HG03520 (cell line): Measurements from ENCODE around the gene CELF4.

Experiments used
- ATAC-seq: cut with Tn5 transposase; IDR thresholded peaks from one replicate; pipeline ENCODE4 v1.9.1; 2021; ENCODE audit warnings: mild to moderate bottlenecking, moderate library complexity; ENCODE audit not compliant: unreplicated experiment

The CELF4 gene

GRCh38 chr18:37422596-37422995 lies 143.0 kb downstream of the CELF4 start:
- no peak for ATAC-seq

- ATAC-seq: no peak
Observed at GRCh38 chr18:37422116-37422515, 143.5 kb downstream of the CELF4 start.

- ATAC-seq: no peak
Observed at GRCh38 chr18:37421341-37422077, 144.1 kb downstream of the CELF4 start.

GRCh38 chr18:37420315-37420880 lies 145.2 kb downstream of the CELF4 start:
- ATAC-seq: no peak

GRCh38 chr18:37419866-37420265 lies 145.7 kb downstream of the CELF4 start:
- ATAC-seq: no peak

- no peak for ATAC-seq
Observed at GRCh38 chr18:37419315-37419714, 146.3 kb downstream of the CELF4 start.

- ATAC-seq: no peak
Observed at GRCh38 chr18:37414816-37415215, 150.8 kb downstream of the CELF4 start.

GRCh38 chr18:37412829-37413228 lies 152.8 kb downstream of the CELF4 start:
- ATAC-seq: no peak

- ATAC-seq: no peak
Observed at GRCh38 chr18:37412333-37412732, 153.3 kb downstream of the CELF4 start.

GRCh38 chr18:37409878-37410277 lies 155.7 kb downstream of the CELF4 start:
- no peak for ATAC-seq

GRCh38 chr18:37408676-37409265 lies 156.8 kb downstream of the CELF4 start:
- ATAC-seq: no peak

GRCh38 chr18:37407571-37407970 lies 158.0 kb downstream of the CELF4 start:
- no peak for ATAC-seq

- ATAC-seq: no peak
Observed at GRCh38 chr18:37405772-37406171, 159.8 kb downstream of the CELF4 start.

GRCh38 chr18:37405229-37405628 lies 160.4 kb downstream of the CELF4 start:
- no peak for ATAC-seq

GRCh38 chr18:37403788-37404187 lies 161.8 kb downstream of the CELF4 start:
- no peak for ATAC-seq

GRCh38 chr18:37403100-37403781 lies 162.4 kb downstream of the CELF4 start:
- no peak for ATAC-seq

- ATAC-seq: no peak
Observed at GRCh38 chr18:37402735-37403099, 162.9 kb downstream of the CELF4 start.

- ATAC-seq: no peak
Observed at GRCh38 chr18:37400802-37401201, 164.8 kb downstream of the CELF4 start.

- ATAC-seq: no peak
Observed at GRCh38 chr18:37398248-37398920, 167.2 kb downstream of the CELF4 start.

GRCh38 chr18:37397814-37398213 lies 167.8 kb downstream of the CELF4 start:
- ATAC-seq: no peak

GRCh38 chr18:37396971-37397720 lies 168.5 kb downstream of the CELF4 start:
- no peak for ATAC-seq
